Neural crest cell (in vitro differentiated cells): Measurements from ENCODE around the gene FAM83C. TPM values are rescaled to one million over a fixed set of nuclear protein-coding genes. Genes with fewer than 3 reads are reported as not detected.

Experiments used
- DNase-seq: peaks from one replicate; pipeline ENCODE4 v3.0.0; 2021; ENCODE audit warnings: low read depth, mixed read lengths, low spot score
- H3K27ac Mint-ChIP-seq: one replicate; pipeline ENCODE4 v1.8.0; 2021; ENCODE audit warnings: mild to moderate bottlenecking, mixed read lengths; ENCODE audit not compliant: unreplicated experiment
- H3K27me3 Mint-ChIP-seq: 2 replicates; pipeline ENCODE4 v1.8.0; 2021; ENCODE audit warnings: low read depth, mild to moderate bottlenecking, mixed read lengths
- H3K36me3 Mint-ChIP-seq: 2 replicates; pipeline ENCODE4 v1.8.0; 2021; ENCODE audit warnings: low read depth, mild to moderate bottlenecking, mixed read lengths
- H3K4me1 Mint-ChIP-seq: 2 replicates; pipeline ENCODE4 v1.8.0; 2021; ENCODE audit warnings: mixed read lengths
- H3K4me3 Mint-ChIP-seq: one replicate; pipeline ENCODE4 v1.8.0; 2021; ENCODE audit warnings: mild to moderate bottlenecking, mixed read lengths
- H3K9me3 Mint-ChIP-seq: 2 replicates; pipeline ENCODE4 v1.8.0; 2021; ENCODE audit warnings: mixed read lengths
- CTCF ChIP-seq: fragments of 200-600 bp; sonication (generic); conservative IDR thresholded peaks from 2 replicates; pipeline ENCODE4 v1.5.0; 2021; ENCODE audit warnings: antibody characterized with exemption, mild to moderate bottlenecking
- total RNA-seq: library from RNA; stranded (reverse); gene quantifications from 2 replicates; pipeline ENCODE4 v1.2.1, GENCODE V29; 2021

The FAM83C gene
- total RNA-seq, 1 donor from 2014 or later: not detected

GRCh38 chr20:35295058-35295457, 2.8 kb upstream of the FAM83C start:
- Mint-ChIP-seq H3K36me3 (no peaks in the 10 kb centered on the region), H3K9me3 (no peaks in the 10 kb centered on the region), H3K4me1 (no peaks in the 10 kb centered on the region), H3K27ac (no peak overlapping the region), H3K4me3 (no peak overlapping the region), H3K27me3 (peaks cover 6% of the 10 kb centered on the region)
- no peak for TF ChIP-seq CTCF
- DNase-seq: no peak

GRCh38 chr20:35294293-35294685, 2.1 kb upstream of the FAM83C start:
- no peak for DNase-seq
- no peaks in the 10 kb centered on the region for H3K36me3 Mint-ChIP-seq

GRCh38 chr20:35293303-35294292, 1.4 kb upstream of the FAM83C start:
- Mint-ChIP-seq H3K4me1 (no peaks in the 10 kb centered on the region), H3K36me3 (no peaks in the 10 kb centered on the region), H3K9me3 (no peaks in the 10 kb centered on the region), H3K27ac (no peak overlapping the region), H3K4me3 (no peak overlapping the region), H3K27me3 (peaks cover 6% of the 10 kb centered on the region)
- DNase-seq: no peak
- no peak for TF ChIP-seq CTCF

More at GRCh38 chr20:35294293-35294685, 2.1 kb upstream of the FAM83C start:
- Mint-ChIP-seq H3K27me3 (peaks cover 6% of the 10 kb centered on the region), H3K9me3 (no peaks in the 10 kb centered on the region), H3K4me1 (no peaks in the 10 kb centered on the region), H3K4me3 (no peak overlapping the region), H3K27ac (no peak overlapping the region)
- TF ChIP-seq CTCF: no peak

GRCh38 chr20:35292504-35293285, 470 bp upstream of the FAM83C start:
- Mint-ChIP-seq H3K36me3 (no peaks in the 10 kb centered on the region), H3K4me3 (no peak overlapping the region), H3K27ac (peak overlapping the region; percentile 12), H3K9me3 (no peaks in the 10 kb centered on the region), H3K4me1 (no peaks in the 10 kb centered on the region), H3K27me3 (peaks cover 6% of the 10 kb centered on the region)
- no peak for DNase-seq
- TF ChIP-seq CTCF: no peak

- no peaks in the 10 kb centered on the region for H3K36me3 Mint-ChIP-seq
- no peaks in the 10 kb centered on the region for H3K9me3 Mint-ChIP-seq
- H3K27ac Mint-ChIP-seq: no peak overlapping the region
- DNase-seq: no peak
- no peak overlapping the region for H3K4me3 Mint-ChIP-seq
- TF ChIP-seq CTCF: no peak
- peaks cover 6% of the 10 kb centered on the region for H3K27me3 Mint-ChIP-seq
- peaks cover 2% of the 10 kb centered on the region for H3K4me1 Mint-ChIP-seq
These were observed 1.3 kb downstream of the FAM83C start for GRCh38 chr20:35290887-35291417.
